K562 (cell line): ENCODE data around the gene MYH9. TPM values are rescaled to one million over a fixed set of nuclear protein-coding genes. Genes with fewer than 3 reads are reported as not detected.

Experiments used
- ATAC-seq: fragments of 200-7000 bp; cut with Tn5 transposase; 3 replicates; pipeline ENCODE4 v1.9.1; 2020; ENCODE audit warnings: moderate library complexity
- BruUV-seq: library from RNA; stranded (reverse); fragments of 400-500 nt; replicated peaks from 2 replicates; lab custom pipeline; 2021; lab: Mats Ljungman, UMichigan
- CTCF ChIA-PET: fragments of 300-600 bp; formaldehyde crosslinking; extraction: SDS; loops from one replicate; lab custom pipeline; 2021; ENCODE audit warnings: low intra/inter-chr PET ratio; lab: Yijun Ruan, JAX
- POLR2A ChIA-PET: fragments of 300-600, 350-650 bp; sonication (Branson Sonifier 250); formaldehyde crosslinking; extraction: SDS; loops from one replicate; lab custom pipeline; 2021; ENCODE audit warnings: antibody characterized with exemption, inconsistent platforms; lab: Yijun Ruan, JAX
- DNase-seq, 4 experiments: peaks; one replicate each; pipeline versions ENCODE4 v3.0.0 to v3.0.0-alpha.2; 2011 to 2018; ENCODE audit warnings: low spot score in 3 of 4, mixed read lengths in 3 of 4; ENCODE audit errors: extremely low read depth in 1 of 4
- FAIRE-seq: peaks from 2 replicates; lab custom pipeline; 2011; peaks lifted over from hg19 to GRCh38; lab: Jason Lieb, UNC
- H2AFZ ChIP-seq: 2 replicates; pipeline ENCODE4 v1.6.0; 2011; ENCODE audit warnings: low read depth, low read length, control low read depth, inconsistent platforms
- H3K27ac ChIP-seq: fragments of 200-600 bp; 3 replicates; pipeline ENCODE4 v1.8.0; 2011; ENCODE audit warnings: low read depth, mild to moderate bottlenecking, control low read depth, inconsistent platforms, low read length, moderate library complexity, mixed read lengths; ENCODE audit errors: extremely low read depth
- H3K27me3 ChIP-seq, 2 experiments: fragments of 300-600 bp in 1 of 2; 2 replicates in 1 of 2; 3 replicates in 1 of 2; pipeline versions ENCODE4 v1.6.0 to v1.8.0; 2011; ENCODE audit warnings: inconsistent platforms in 2 of 2, low read length in 2 of 2, mild to moderate bottlenecking in 1 of 2, mixed read lengths in 1 of 2, moderate library complexity in 1 of 2; ENCODE audit not compliant: control insufficient read depth in 2 of 2, insufficient read depth in 2 of 2
- H3K36me3 ChIP-seq: fragments of 300-600 bp; 3 replicates; pipeline ENCODE4 v1.8.0; 2011; ENCODE audit warnings: mild to moderate bottlenecking, low read length, inconsistent platforms; ENCODE audit not compliant: control insufficient read depth, insufficient read depth
- H3K4me1 ChIP-seq, 2 experiments: fragments of 200-600 bp in 1 of 2; replicated peaks in 1 of 2; 2 replicates in 1 of 2; 3 replicates in 1 of 2; pipeline versions ENCODE4 v1.5.1 to v1.8.0; 2011; ENCODE audit warnings: inconsistent platforms in 2 of 2, low read length in 2 of 2, mild to moderate bottlenecking in 1 of 2, mixed read lengths in 1 of 2, moderate library complexity in 1 of 2; ENCODE audit not compliant: control insufficient read depth in 2 of 2, insufficient read depth in 2 of 2
- H3K4me2 ChIP-seq: 2 replicates; pipeline ENCODE4 v1.6.1; 2011; ENCODE audit warnings: low read length, control low read depth, inconsistent platforms, mixed read lengths; ENCODE audit not compliant: insufficient read depth
- H3K4me3 ChIP-seq: fragments of 200-600 bp; sonication (generic), shearing (Covaris generic); 2 replicates; pipeline ENCODE4 v1.5.1; 2016; ENCODE audit warnings: control low read depth, inconsistent platforms
- H3K79me2 ChIP-seq: fragments of 200-600 bp; 3 replicates; pipeline ENCODE4 v1.8.0; 2011; ENCODE audit warnings: low read length, inconsistent platforms; ENCODE audit not compliant: control insufficient read depth, insufficient read depth
- H3K9ac ChIP-seq, 2 experiments: 2 replicates each; pipeline versions ENCODE4 v1.6.0 to v1.6.1; 2011; ENCODE audit warnings: low read depth in 2 of 2, low read length in 2 of 2, control low read depth in 1 of 2, inconsistent platforms in 1 of 2, mild to moderate bottlenecking in 1 of 2, mixed read lengths in 1 of 2; ENCODE audit not compliant: insufficient read depth in 1 of 2
- H3K9me1 ChIP-seq: one replicate; pipeline ENCODE4 v1.6.0; 2011; ENCODE audit warnings: inconsistent platforms, mild to moderate bottlenecking, low read length, moderate library complexity; ENCODE audit not compliant: control insufficient read depth, insufficient read depth
- H3K9me3 ChIP-seq: replicated peaks from 2 replicates; pipeline ENCODE4 v1.5.1; 2011; ENCODE audit warnings: low read depth, low read length, inconsistent platforms; ENCODE audit not compliant: control insufficient read depth, insufficient read depth
- H4K20me1 ChIP-seq: replicated peaks from 2 replicates; pipeline ENCODE4 v1.6.1; 2011; ENCODE audit warnings: low read length, inconsistent platforms, mixed read lengths; ENCODE audit not compliant: control insufficient read depth, insufficient read depth
- ARID3B ChIP-seq: fragments of 250-450 bp; sonication (Bioruptor Pico); IDR thresholded peaks from 2 replicates; pipeline ENCODE4 v1.4.0; 2020; ENCODE audit warnings: borderline replicate concordance
- ATF2 ChIP-seq: sonication (generic); formaldehyde crosslinking; IDR thresholded peaks from 2 replicates; pipeline ENCODE4 v1.8.1; 2022; ENCODE audit warnings: missing genetic modification reagents
- BACH1 ChIP-seq: fragments of 200-800 bp; sonication (Bioruptor generic); IDR thresholded peaks from 2 replicates; pipeline ENCODE4 v1.6.1; 2016; ENCODE audit warnings: missing genetic modification characterization, missing compliant biosample characterization
- BRF2 ChIP-seq: IDR thresholded peaks from 3 replicates; pipeline ENCODE4 v1.6.1; 2011; ENCODE audit warnings: borderline replicate concordance, mild to moderate bottlenecking; ENCODE audit not compliant: insufficient read length, insufficient read depth
- CHD2 ChIP-seq: IDR thresholded peaks from 2 replicates; pipeline ENCODE4 v1.6.1; 2011; ENCODE audit warnings: low read depth, low read length
- EP400 ChIP-seq: fragments of 450-650 bp; IDR thresholded peaks from 2 replicates; pipeline ENCODE4 v1.6.1; 2017; ENCODE audit warnings: antibody characterized with exemption, mild to moderate bottlenecking, moderate library complexity
- HNRNPK ChIP-seq: fragments of 200-400 bp; formaldehyde crosslinking; IDR thresholded peaks from one replicate; pipeline ENCODE4 v1.6.1; 2018; ENCODE audit warnings: mild to moderate bottlenecking, low read depth, low read length; ENCODE audit not compliant: poor library complexity, severe bottlenecking
- MAX ChIP-seq: sonication (generic); formaldehyde crosslinking; IDR thresholded peaks from 2 replicates; pipeline ENCODE4 v1.9.0; 2022; ENCODE audit warnings: mild to moderate bottlenecking, missing genetic modification reagents
- MITF ChIP-seq: IDR thresholded peaks from 2 replicates; pipeline ENCODE4 v1.6.1; 2014; ENCODE audit warnings: antibody characterized with exemption
- MXI1 ChIP-seq: IDR thresholded peaks from 2 replicates; pipeline ENCODE4 v1.6.1; 2011; ENCODE audit warnings: low read depth, mild to moderate bottlenecking, improper control_type of control experiment, low read length
- NFE2 ChIP-seq: IDR thresholded peaks from 2 replicates; pipeline ENCODE4 v1.6.1; 2014; ENCODE audit warnings: antibody characterized with exemption, low read depth
- NFRKB ChIP-seq: fragments of 450-650 bp; IDR thresholded peaks from 2 replicates; pipeline ENCODE4 v1.6.1; 2016; ENCODE audit warnings: low read depth
- RUNX1 ChIP-seq: sonication (generic); IDR thresholded peaks from 2 replicates; pipeline ENCODE4 v1.6.1; 2016; ENCODE audit warnings: antibody characterized with exemption, low read depth
- TAL1 ChIP-seq: fragments of 450-650 bp; IDR thresholded peaks from 2 replicates; pipeline ENCODE4 v1.6.1; 2016; ENCODE audit warnings: mild to moderate bottlenecking
- TFAM ChIP-seq: fragments of 250-450 bp; sonication (Bioruptor Pico); conservative IDR thresholded peaks from 2 replicates; pipeline ENCODE4 v1.5.0; 2021; ENCODE audit warnings: mild to moderate bottlenecking, moderate library complexity
- ZFP30 ChIP-seq: fragments of 250-450 bp; sonication (Bioruptor Pico); IDR thresholded peaks from 2 replicates; pipeline ENCODE4 v1.8.0; 2022; ENCODE audit warnings: moderate library complexity, mild to moderate bottlenecking, inconsistent platforms, borderline replicate concordance
- ZKSCAN8 ChIP-seq: fragments of 200-800 bp; sonication (Bioruptor generic); IDR thresholded peaks from 2 replicates; pipeline ENCODE4 v1.6.1; 2016; ENCODE audit warnings: missing genetic modification characterization, missing compliant biosample characterization
- ZNF324 ChIP-seq: fragments of 250-450 bp; sonication (Bioruptor Pico); IDR thresholded peaks from 2 replicates; pipeline ENCODE4 v1.4.0; 2020; ENCODE audit warnings: mild to moderate bottlenecking
- ZNF764 ChIP-seq: fragments of 250-450 bp; sonication (Bioruptor Pico); IDR thresholded peaks from 2 replicates; pipeline ENCODE4 v1.4.0; 2020; ENCODE audit warnings: low read depth, mild to moderate bottlenecking, moderate library complexity
- WGBS: fragments of 100-300 bp; shearing (Covaris generic); methylation state at CpG from one replicate; pipeline ENCODE4 v1.1.6; 2016; ENCODE audit warnings: low coverage, mixed read lengths; ENCODE audit not compliant: insufficient coverage; ENCODE audit errors: missing lambda C conversion rate; 5-methylcytosine and 5-hydroxymethylcytosine counted together
- in situ Hi-C: fragments of 300-500 bp; cut with MboI; formaldehyde crosslinking; loops from 4 replicates; pipeline ENCODE4 v1.15.0; 2018; ENCODE audit warnings: inconsistent platforms, mixed read lengths
- intact Hi-C: fragments of 100-400 bp; cut with micrococcal nuclease; formaldehyde crosslinking; loops from 2 replicates; pipeline ENCODE4 v1.14.2; 2022
- polyA plus RNA-seq, 8 experiments: library from polyadenylated mRNA; depleted of rRNA in 4 of 8; stranded (reverse) in 5 of 8; unstranded in 3 of 8; fragments of >200 nt; fragmentation: Nextera tagmentation in 2 of 8; fragmentation: Illumina TruSeq in 1 of 8; extraction: Ambion mirVana in 2 of 8; extraction: Trizol in 1 of 8; gene quantifications; 2 replicates each; pipeline versions ENCODE4 v1.2.1 to v1.2.3, GENCODE V29; 2011 to 2014; ENCODE audit warnings: inconsistent platforms in 1 of 8, missing spikeins in 1 of 8
- total RNA-seq, 7 experiments: library from RNA; depleted of rRNA in 6 of 7; stranded (reverse); fragments of >200 nt in 6 of 7; fragmentation: Illumina TruSeq in 2 of 7; extraction: Trizol in 2 of 7; gene quantifications; 2 replicates each; pipeline versions ENCODE4 v1.2.1 to v1.2.3, GENCODE V29; 2011 to 2021; ENCODE audit warnings: low replicate concordance in 1 of 7

MYH9 gene
- total and polyA plus RNA-seq, 9 of the 15 experiments (the other 6 are each of a cell fraction or from before 2014, with no cell fraction given), result 0.71 to 111 (median 24.6) TPM

- CTCF ChIA-PET, result no interaction called here
- POLR2A ChIA-PET, result no interaction called here
- Histone ChIP-seq H3K36me3 (no peaks in the 10 kb centered on the region), H3K9me3 (no peaks in the 10 kb centered on the region), H3K4me1 (peaks cover 15 to 24% of the 10 kb centered on the region in 2 experiments), H3K9me1 (no peaks in the 10 kb centered on the region), H3K27ac (no peak overlapping the region), H3K4me2 (no peak overlapping the region), H3K4me3 (no peak overlapping the region), H4K20me1 (no peaks in the 10 kb centered on the region), H3K79me2 (no peaks in the 10 kb centered on the region), H3K27me3 (no peaks in the 10 kb centered on the region), H2AFZ (no peak overlapping the region), H3K9ac (no peak overlapping the region)
- FAIRE-seq (peak; percentile 11), ATAC-seq (no peak), DNase-seq (no peak)
- no TSS peak for BruUV-seq
- in situ Hi-C loops, result no loop called here
- intact Hi-C loops, result no loop called here
- 19% methylated on average over 2 of the region's 2 CpGs for WGBS
- no peak for TF ChIP-seq CHD2
- no peak for TF ChIP-seq HNRNPK
- no peak for TF ChIP-seq TAL1
- no peak for TF ChIP-seq ZKSCAN8 (CRISPR knock-in tag)
- no peak for TF ChIP-seq ATF2
- no peak for TF ChIP-seq ZNF764 (CRISPR knock-in tag)
- TF ChIP-seq MAX (CRISPR knock-in tag), result no peak
- TF ChIP-seq BACH1 (tag), result no peak
- peak; percentile 72 for TF ChIP-seq NFE2
- no peak for TF ChIP-seq MXI1
- no peak for TF ChIP-seq EP400
- no peak for TF ChIP-seq RUNX1
- no peak for TF ChIP-seq TFAM (CRISPR knock-in tag)
- no peak for TF ChIP-seq ARID3B
- no peak for TF ChIP-seq ZNF324 (CRISPR knock-in tag)
- TF ChIP-seq NFRKB, result no peak
- no peak for TF ChIP-seq ZFP30 (CRISPR knock-in tag)
- TF ChIP-seq MITF, result no peak
- no peak for TF ChIP-seq BRF2
Measured at GRCh38 chr22:36395915-36396314, 8.1 kb upstream of the MYH9 start.
